Mucosa of gallbladder (tissue), 1 donor: ENCODE measurements around the gene SH3D21. TPM values are rescaled to one million over a fixed set of nuclear protein-coding genes. Genes with fewer than 3 reads are reported as not detected.
A peak's percentile ranks its signal among the peaks of the same experiment; 100 is the strongest.

Experiments used
- DNase-seq: peaks from one replicate; pipeline ENCODE4 v3.0.0-alpha.2; 2020; ENCODE audit warnings: low spot score
- total RNA-seq: library from RNA; stranded (reverse); gene quantifications from one replicate; pipeline ENCODE4 v1.2.1, GENCODE V29; 2021
- donor health status: DM: no; HTN: no; CAD: no.

Gene SH3D21
- total RNA-seq, 1 donor from 2014 or later: 12.1 TPM

- no peak for DNase-seq
These were observed 2.4 kb upstream of the SH3D21 start for GRCh38 chr1:36303650-36304360.

GRCh38 chr1:36304521-36304920, 1.6 kb upstream of the SH3D21 start:
- DNase-seq: no peak

GRCh38 chr1:36304970-36305914, 926 bp upstream of the SH3D21 start:
- DNase-seq: no peak

- no peak for DNase-seq
These were observed 306 bp upstream of the SH3D21 start for GRCh38 chr1:36305915-36306209.

GRCh38 chr1:36306902-36307456, 811 bp downstream of the SH3D21 start:
- DNase-seq: peak; percentile 92

GRCh38 chr1:36307601-36308330, 1.6 kb downstream of the SH3D21 start:
- DNase-seq: no peak

GRCh38 chr1:36309397-36309796, 3.2 kb downstream of the SH3D21 start:
- DNase-seq: no peak

GRCh38 chr1:36320291-36320761, 14.2 kb downstream of the SH3D21 start:
- DNase-seq: no peak

- no peak for DNase-seq
These were observed 14.6 kb downstream of the SH3D21 start for GRCh38 chr1:36320767-36321118.

- peak; percentile 61 for DNase-seq
These were observed 15.2 kb downstream of the SH3D21 start for GRCh38 chr1:36321119-36321951.

- DNase-seq: no peak
These were observed 16.0 kb downstream of the SH3D21 start for GRCh38 chr1:36322041-36322785.

GRCh38 chr1:36322786-36323635, 16.8 kb downstream of the SH3D21 start:
- DNase-seq: peak; percentile 51

GRCh38 chr1:36323636-36324352, 17.6 kb downstream of the SH3D21 start, which contains the start of gene EVA1B:
Gene EVA1B (minus strand): TSS chr1:36323645. CDS start chr1:36323037, 608 bp downstream.
- peak; percentile 64 for DNase-seq

- DNase-seq: no peak
These were observed 18.2 kb downstream of the SH3D21 start for GRCh38 chr1:36324353-36324703.

- DNase-seq: no peak
These were observed 20.3 kb downstream of the SH3D21 start for GRCh38 chr1:36326499-36326898.

GRCh38 chr1:36327421-36328087, 21.4 kb downstream of the SH3D21 start:
- no peak for DNase-seq

GRCh38 chr1:36328088-36328480, 21.9 kb downstream of the SH3D21 start:
- no peak for DNase-seq

GRCh38 chr1:36328713-36329112, 22.5 kb downstream of the SH3D21 start:
- DNase-seq: peak; percentile 46
